ENCODE results near the gene AMELX.

Gene AMELX

DNA sequence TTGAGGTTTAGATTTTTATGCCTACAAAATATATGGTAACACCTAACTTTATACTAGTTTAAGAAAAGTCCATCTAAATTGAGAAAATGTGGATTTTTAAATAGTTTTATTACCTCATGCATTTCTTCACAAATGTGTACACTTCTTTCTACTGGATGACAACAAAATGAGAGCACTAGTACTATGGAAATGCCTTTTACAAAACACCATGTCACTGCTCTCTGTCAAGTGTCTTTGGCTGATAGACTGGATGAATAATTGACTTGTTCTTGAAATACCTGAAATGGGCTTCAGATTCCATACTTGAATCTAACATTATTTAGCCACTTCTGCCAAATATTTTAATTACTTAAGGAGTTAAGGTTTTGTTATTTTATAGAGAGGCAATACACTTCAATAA, 49.5 kb downstream of the AMELX start:
- Histone ChIP-seq H3K4me3 (ENCODE audit: low read depth in 1 of 2, low read length in 2 of 2) (no peak overlapping the region), H3K9me3 (ENCODE audit: control insufficient read depth in 1 of 2, low read length in 2 of 2) (no peaks in the 10 kb centered on the region), H3K4me1 (ENCODE audit: control insufficient read depth in 1 of 2, insufficient read depth in 2 of 2, low read length in 2 of 2) (no peaks in the 10 kb centered on the region), H3K36me3 (ENCODE audit: control insufficient read depth in 1 of 2, insufficient read depth in 2 of 2, low read length in 2 of 2) (no peaks in the 10 kb centered on the region), H3K27me3 (ENCODE audit: low read depth, low read length) (no peaks in the 10 kb centered on the region), H3K27ac (ENCODE audit: low read length) (peak overlapping the region; percentile 83)

GRCh38 chrX:11346121-11346682, 53.0 kb downstream of the AMELX start:
- no peaks in the 10 kb centered on the region for H3K9me3 ChIP-seq (ENCODE audit: control insufficient read depth in 1 of 2, low read length in 2 of 2)
- no peaks in the 10 kb centered on the region for H3K4me1 ChIP-seq (ENCODE audit: control insufficient read depth in 1 of 2, insufficient read depth in 2 of 2, low read length in 2 of 2)
- no peaks in the 10 kb centered on the region for H3K36me3 ChIP-seq (ENCODE audit: control insufficient read depth in 1 of 2, insufficient read depth in 2 of 2, low read length in 2 of 2)
- no peak overlapping the region for H3K4me3 ChIP-seq (ENCODE audit: low read depth in 1 of 2, low read length in 2 of 2)
- no peak overlapping the region for H3K27ac ChIP-seq (ENCODE audit: low read length)
- no peaks in the 10 kb centered on the region for H3K27me3 ChIP-seq (ENCODE audit: low read depth, low read length)

DNA sequence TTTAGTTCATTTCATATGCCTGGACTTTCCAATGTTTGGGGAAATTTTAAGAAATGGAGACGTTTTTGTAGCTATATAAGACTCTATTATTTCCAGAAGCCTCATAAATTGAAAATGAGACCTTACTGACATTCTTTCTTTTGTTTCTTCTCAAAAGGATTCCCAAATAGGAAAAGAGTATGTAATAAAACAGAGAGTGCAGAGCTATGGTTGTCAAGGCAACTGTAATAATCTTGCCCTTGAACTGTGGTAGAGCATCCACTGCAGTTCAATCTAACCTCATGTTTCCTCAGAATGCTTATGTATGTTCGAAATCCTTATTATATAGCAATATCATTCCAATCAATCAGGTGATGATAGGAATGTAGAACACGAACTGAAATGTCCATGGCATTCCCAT, 54.1 kb downstream of the AMELX start:
- H3K4me3 ChIP-seq (ENCODE audit: low read depth in 1 of 2, low read length in 2 of 2) = no peak overlapping the region
- H3K9me3 ChIP-seq (ENCODE audit: control insufficient read depth in 1 of 2, low read length in 2 of 2) = no peaks in the 10 kb centered on the region
- H3K4me1 ChIP-seq (ENCODE audit: control insufficient read depth in 1 of 2, insufficient read depth in 2 of 2, low read length in 2 of 2) = no peaks in the 10 kb centered on the region
- no peaks in the 10 kb centered on the region for H3K36me3 ChIP-seq (ENCODE audit: control insufficient read depth in 1 of 2, insufficient read depth in 2 of 2, low read length in 2 of 2)
- H3K27ac ChIP-seq (ENCODE audit: low read length) = no peak overlapping the region
- H3K27me3 ChIP-seq (ENCODE audit: low read depth, low read length) = no peaks in the 10 kb centered on the region

DNA sequence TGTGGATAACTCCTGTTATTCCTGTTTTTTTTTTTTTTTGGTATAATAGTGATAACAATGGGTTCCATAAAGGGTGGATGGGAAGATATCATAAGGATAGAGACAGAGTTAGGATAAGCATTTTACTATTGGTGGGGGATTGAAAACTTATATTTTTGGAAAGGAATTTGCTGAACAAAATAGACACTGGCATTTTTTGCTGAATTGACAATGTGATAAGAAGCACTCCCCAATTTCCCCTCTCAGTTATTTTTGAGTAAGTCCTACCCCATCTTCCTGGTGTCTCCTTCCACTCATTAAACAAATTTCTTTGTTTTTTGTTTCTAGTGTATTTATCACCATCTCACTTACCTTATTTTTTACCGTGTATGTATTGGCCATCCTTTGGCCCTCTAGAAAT, 55.8 kb downstream of the AMELX start:
- Histone ChIP-seq H3K36me3 (ENCODE audit: control insufficient read depth in 1 of 2, insufficient read depth in 2 of 2, low read length in 2 of 2) (no peaks in the 10 kb centered on the region), H3K4me1 (ENCODE audit: control insufficient read depth in 1 of 2, insufficient read depth in 2 of 2, low read length in 2 of 2) (no peaks in the 10 kb centered on the region), H3K27ac (ENCODE audit: low read length) (no peak overlapping the region), H3K4me3 (ENCODE audit: low read depth in 1 of 2, low read length in 2 of 2) (no peak overlapping the region), H3K9me3 (ENCODE audit: control insufficient read depth in 1 of 2, low read length in 2 of 2) (no peaks in the 10 kb centered on the region), H3K27me3 (ENCODE audit: low read depth, low read length) (no peaks in the 10 kb centered on the region)

GRCh38 chrX:11349661-11350337, 56.6 kb downstream of the AMELX start:
- Histone ChIP-seq H3K36me3 (ENCODE audit: control insufficient read depth in 1 of 2, insufficient read depth in 2 of 2, low read length in 2 of 2) (no peaks in the 10 kb centered on the region), H3K4me1 (ENCODE audit: control insufficient read depth in 1 of 2, insufficient read depth in 2 of 2, low read length in 2 of 2) (no peaks in the 10 kb centered on the region), H3K27ac (ENCODE audit: low read length) (peak overlapping the region; percentile 35), H3K27me3 (ENCODE audit: low read depth, low read length) (no peaks in the 10 kb centered on the region), H3K9me3 (ENCODE audit: control insufficient read depth in 1 of 2, low read length in 2 of 2) (no peaks in the 10 kb centered on the region), H3K4me3 (ENCODE audit: low read depth in 1 of 2, low read length in 2 of 2) (peak overlapping the region in 1 of 2 donors; percentile 14)
